B cell (primary cell): Measurements from ENCODE around the gene MSANTD3.

Experiments used
- EZH2 ChIP-seq: IDR thresholded peaks from 2 replicates; pipeline ENCODE4 v1.6.1; 2012; ENCODE audit warnings: borderline replicate concordance, low read depth, mild to moderate bottlenecking, moderate library complexity, low read length; ENCODE audit not compliant: insufficient read depth, poor library complexity, severe bottlenecking
- TF ChIP-seq, protein P1 (sequence below): fragments of 200-600 bp; IDR thresholded peaks from one replicate; pipeline ENCODE4 v1.8.0; 2022; ENCODE audit warnings: antibody characterized with exemption, mild to moderate bottlenecking

DNA sequence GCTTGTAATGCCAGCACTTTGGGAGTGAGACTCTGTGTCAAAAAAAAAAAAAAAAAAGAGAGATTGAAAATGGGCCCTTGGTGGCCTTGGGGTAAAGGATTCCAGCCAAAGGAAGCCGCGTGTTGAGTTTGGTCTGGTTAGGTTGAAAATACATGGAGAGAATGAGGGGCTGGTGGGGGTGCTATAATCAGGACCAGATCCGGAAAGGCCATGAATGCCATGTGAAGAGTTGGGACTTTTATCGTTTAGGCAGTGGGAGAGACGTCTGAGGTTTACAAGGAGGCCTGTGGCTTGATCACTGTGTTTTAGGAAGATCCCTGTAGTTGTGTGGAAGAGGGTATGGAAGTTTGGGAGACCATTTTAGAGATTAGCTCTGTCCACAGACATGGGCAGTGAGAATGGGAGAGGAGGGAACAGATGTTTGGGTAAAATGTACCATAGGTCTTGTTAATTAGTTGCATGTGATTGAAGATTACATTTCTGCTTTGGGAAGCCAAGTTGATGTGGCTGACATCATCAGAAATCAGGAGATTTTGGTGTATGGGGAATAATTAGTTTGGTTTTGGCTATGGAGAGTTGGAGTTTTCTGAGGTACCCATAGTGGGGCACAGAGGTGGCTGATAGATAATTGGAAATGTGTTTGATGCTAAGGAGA lies 3.5 kb downstream of the MSANTD3 start:
- TF ChIP-seq, protein P1, sequence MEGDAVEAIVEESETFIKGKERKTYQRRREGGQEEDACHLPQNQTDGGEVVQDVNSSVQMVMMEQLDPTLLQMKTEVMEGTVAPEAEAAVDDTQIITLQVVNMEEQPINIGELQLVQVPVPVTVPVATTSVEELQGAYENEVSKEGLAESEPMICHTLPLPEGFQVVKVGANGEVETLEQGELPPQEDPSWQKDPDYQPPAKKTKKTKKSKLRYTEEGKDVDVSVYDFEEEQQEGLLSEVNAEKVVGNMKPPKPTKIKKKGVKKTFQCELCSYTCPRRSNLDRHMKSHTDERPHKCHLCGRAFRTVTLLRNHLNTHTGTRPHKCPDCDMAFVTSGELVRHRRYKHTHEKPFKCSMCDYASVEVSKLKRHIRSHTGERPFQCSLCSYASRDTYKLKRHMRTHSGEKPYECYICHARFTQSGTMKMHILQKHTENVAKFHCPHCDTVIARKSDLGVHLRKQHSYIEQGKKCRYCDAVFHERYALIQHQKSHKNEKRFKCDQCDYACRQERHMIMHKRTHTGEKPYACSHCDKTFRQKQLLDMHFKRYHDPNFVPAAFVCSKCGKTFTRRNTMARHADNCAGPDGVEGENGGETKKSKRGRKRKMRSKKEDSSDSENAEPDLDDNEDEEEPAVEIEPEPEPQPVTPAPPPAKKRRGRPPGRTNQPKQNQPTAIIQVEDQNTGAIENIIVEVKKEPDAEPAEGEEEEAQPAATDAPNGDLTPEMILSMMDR: no peak
- TF ChIP-seq EZH2: no peak
